Measurements from ENCODE around the gene NPTX1. TPM values are rescaled to one million over a fixed set of nuclear protein-coding genes. Genes with fewer than 3 reads are reported as not detected.

NPTX1 gene, protein sequence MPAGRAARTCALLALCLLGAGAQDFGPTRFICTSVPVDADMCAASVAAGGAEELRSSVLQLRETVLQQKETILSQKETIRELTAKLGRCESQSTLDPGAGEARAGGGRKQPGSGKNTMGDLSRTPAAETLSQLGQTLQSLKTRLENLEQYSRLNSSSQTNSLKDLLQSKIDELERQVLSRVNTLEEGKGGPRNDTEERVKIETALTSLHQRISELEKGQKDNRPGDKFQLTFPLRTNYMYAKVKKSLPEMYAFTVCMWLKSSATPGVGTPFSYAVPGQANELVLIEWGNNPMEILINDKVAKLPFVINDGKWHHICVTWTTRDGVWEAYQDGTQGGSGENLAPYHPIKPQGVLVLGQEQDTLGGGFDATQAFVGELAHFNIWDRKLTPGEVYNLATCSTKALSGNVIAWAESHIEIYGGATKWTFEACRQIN
- not detected in 2 replicates for total RNA-seq
- polyA plus RNA-seq, result 0.21 TPM in 1 of 2 replicates, not detected in the other

DNA sequence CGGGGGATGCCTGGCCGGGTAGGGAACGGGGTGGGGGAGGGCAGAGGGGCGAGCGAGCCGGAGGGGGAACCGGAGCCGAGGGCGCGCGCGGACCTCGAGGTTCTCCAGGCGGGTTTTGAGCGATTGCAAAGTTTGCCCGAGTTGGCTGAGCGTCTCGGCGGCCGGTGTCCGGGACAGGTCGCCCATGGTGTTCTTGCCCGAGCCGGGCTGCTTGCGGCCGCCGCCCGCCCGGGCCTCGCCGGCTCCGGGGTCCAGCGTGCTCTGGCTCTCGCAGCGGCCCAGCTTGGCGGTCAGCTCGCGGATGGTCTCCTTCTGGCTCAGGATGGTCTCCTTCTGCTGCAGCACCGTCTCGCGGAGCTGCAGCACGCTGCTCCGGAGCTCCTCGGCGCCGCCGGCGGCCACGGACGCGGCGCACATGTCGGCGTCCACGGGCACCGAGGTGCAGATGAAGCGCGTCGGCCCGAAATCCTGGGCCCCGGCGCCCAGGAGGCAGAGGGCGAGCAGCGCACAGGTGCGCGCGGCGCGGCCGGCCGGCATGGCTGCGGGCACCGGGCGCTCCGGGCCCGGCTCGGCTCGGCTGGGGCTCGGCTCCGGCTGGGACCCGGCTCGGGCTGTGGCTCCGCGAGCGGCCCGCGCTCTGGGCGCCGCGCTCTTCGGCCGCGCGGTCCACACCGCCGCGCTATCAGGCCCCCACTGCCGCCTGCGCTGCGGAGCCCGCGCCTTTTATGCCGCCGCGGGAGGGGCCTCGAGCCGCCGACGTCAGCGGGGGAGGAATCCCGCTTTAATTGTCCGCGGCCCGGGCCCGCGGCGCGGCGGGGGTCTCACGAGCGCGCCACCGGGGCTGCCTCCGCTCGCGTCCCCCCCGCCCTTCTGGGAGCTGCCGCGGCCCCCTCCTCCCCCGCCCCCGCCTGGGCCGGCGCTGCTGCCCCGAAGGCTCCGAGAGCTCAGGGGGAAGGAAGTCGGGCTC is at the start of gene NPTX1:
NPTX1 (minus strand) TSS at position 698 of the 967 bp plus-strand sequence; CDS start at position 537, 161 bp downstream.
- peak; percentile 15 to 42 for DNase-seq (ENCODE audit: low read depth in 1 of 2, low spot score in 1 of 2)
- no peaks in the 10 kb centered on the region for H3K9me3 ChIP-seq (ENCODE audit: low read depth)

DNA sequence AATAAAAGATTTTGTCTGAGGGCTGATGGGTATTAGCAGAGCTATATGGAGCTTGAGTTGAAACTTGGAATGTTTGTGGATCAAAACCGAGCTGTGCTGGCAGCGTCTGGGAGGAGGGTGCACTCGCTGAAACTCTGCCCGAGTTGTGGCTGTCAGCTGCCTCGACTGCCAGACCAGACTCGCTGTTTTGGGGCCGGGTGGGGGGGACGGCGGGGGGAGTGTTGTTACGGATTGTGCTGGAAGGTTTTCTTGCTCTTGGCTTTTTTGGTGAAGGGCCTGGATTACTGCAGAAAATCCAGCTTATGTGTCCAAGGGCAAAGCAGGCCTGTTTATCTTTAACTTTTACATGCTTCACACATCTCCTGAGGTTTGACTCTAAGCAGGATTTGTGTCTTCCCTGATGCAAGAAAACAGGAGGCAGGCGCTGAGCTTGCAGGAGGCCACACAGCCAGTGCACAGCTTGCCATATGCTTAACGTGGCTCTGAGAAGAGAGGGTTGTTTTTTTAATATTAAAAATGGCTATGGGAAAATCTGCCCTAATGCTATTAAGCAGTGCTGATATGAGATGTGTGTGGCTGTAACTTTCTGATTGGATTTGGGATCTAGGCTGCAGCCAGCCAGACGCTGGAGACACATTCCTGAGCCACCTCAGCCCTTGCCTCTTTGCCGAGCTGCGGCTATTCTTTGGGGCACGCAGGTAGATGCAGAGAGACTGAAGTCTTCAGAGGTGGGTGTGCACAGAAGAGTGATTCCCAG is 47.7 kb upstream of the NPTX1 start:
- Histone ChIP-seq H3K4me1 (ENCODE audit: low read depth) (no peaks in the 10 kb centered on the region), H3K4me3 (no peak overlapping the region), H3K27me3 (peaks cover 5% of the 10 kb centered on the region), H3K9me3 (ENCODE audit: low read depth) (no peaks in the 10 kb centered on the region), H3K27ac (no peak overlapping the region), H3K36me3 (no peaks in the 10 kb centered on the region)
- DNase-seq (ENCODE audit: low read depth in 1 of 2, low spot score in 1 of 2), result no peak
- TF ChIP-seq, protein P1, sequence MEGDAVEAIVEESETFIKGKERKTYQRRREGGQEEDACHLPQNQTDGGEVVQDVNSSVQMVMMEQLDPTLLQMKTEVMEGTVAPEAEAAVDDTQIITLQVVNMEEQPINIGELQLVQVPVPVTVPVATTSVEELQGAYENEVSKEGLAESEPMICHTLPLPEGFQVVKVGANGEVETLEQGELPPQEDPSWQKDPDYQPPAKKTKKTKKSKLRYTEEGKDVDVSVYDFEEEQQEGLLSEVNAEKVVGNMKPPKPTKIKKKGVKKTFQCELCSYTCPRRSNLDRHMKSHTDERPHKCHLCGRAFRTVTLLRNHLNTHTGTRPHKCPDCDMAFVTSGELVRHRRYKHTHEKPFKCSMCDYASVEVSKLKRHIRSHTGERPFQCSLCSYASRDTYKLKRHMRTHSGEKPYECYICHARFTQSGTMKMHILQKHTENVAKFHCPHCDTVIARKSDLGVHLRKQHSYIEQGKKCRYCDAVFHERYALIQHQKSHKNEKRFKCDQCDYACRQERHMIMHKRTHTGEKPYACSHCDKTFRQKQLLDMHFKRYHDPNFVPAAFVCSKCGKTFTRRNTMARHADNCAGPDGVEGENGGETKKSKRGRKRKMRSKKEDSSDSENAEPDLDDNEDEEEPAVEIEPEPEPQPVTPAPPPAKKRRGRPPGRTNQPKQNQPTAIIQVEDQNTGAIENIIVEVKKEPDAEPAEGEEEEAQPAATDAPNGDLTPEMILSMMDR (IDR thresholded peaks at IDR 0.05; ENCODE audit: low read depth, low read length), result no peak

More for the DNA sequence above, at the start of gene NPTX1:
- H3K27ac ChIP-seq, result no peak within 1 kb of the TSS
- peaks cover 3% of the 10 kb centered on the region for H3K4me1 ChIP-seq (ENCODE audit: low read depth)
- H3K4me3 ChIP-seq, result peak within 1 kb of the TSS; percentile 20
- H3K36me3 ChIP-seq, result no peaks in the 10 kb centered on the region
- TF ChIP-seq, protein P1 (IDR thresholded peaks at IDR 0.05; ENCODE audit: low read depth, low read length), result no peak
- peaks cover 100% of the 10 kb centered on the region for H3K27me3 ChIP-seq

DNA sequence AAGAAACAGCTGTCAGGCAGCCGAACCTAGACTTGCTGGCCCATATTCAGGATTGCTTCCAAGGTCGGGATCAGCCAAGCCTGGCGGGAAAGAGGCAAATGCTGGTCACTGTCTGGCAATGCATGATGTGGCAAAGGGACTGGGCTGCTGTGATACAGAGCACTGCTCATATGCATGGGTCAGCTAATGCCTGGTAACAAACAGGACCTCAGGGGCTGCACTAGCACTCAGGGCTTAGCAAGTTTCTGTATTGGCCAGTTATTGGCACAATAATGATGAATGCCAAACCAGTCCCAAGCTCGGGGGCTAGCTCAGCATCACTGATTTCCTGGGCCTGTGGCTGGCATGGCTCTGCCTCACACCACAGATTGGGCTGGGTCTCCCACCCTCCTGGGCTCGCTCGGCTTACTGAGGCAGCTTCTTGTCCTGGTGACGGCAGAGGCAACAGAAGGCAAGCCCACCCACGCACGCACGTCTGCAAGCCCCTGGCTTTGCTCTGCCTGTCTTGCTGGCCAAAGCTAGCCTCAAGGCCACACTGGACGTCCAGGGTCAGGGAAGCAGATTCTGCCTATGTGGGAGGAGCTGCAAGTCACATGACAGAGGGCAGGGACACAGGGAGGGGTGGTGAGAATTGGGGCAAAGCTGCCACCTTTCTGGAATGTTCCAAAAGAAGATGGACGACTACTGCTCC is 46.8 kb upstream of the NPTX1 start:
- TF ChIP-seq, protein P1 (IDR thresholded peaks at IDR 0.05; ENCODE audit: low read depth, low read length), result no peak
- H3K9me3 ChIP-seq (ENCODE audit: low read depth), result no peaks in the 10 kb centered on the region
- peaks cover 5% of the 10 kb centered on the region for H3K27me3 ChIP-seq
- H3K4me3 ChIP-seq, result no peak overlapping the region
- H3K4me1 ChIP-seq (ENCODE audit: low read depth), result no peaks in the 10 kb centered on the region
- no peaks in the 10 kb centered on the region for H3K36me3 ChIP-seq
- DNase-seq (ENCODE audit: low read depth in 1 of 2, low spot score in 1 of 2), result no peak
- no peak overlapping the region for H3K27ac ChIP-seq

DNA sequence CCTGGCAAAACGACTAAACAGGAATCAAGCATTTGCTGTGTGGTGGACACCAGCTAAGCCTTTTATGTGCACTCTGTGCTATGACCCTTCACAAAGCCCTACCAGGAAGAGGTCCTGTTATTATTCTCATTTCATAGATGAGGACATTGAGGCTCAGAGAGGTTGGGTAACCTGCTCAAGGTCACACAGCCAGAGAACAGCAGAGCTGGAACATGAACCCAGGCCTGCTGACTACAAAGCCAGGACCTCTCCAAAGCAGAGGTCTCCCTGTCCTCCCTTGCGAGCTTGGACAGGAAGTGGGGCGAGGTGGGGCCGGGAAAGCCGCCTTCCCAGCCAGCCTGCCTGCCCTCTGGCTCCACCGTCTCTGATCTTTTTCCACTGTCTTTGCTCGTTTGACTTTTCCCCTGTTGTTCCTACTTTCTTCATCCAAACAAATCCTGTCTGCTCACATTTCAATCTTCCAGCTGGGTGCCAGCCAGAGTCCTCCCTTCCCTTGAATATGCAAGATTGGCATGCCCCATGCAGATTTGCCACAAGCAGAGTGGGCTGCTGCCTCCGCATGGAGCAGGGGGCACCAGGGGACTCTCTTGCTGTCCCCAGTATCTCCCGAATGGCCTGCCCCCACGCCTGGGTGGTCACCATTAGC is 44.5 kb upstream of the NPTX1 start:
- TF ChIP-seq, protein P1 (IDR thresholded peaks at IDR 0.05; ENCODE audit: low read depth, low read length), result no peak
- H3K9me3 ChIP-seq (ENCODE audit: low read depth), result no peaks in the 10 kb centered on the region
- H3K4me3 ChIP-seq, result no peak overlapping the region
- no peaks in the 10 kb centered on the region for H3K4me1 ChIP-seq (ENCODE audit: low read depth)
- peaks cover 20% of the 10 kb centered on the region for H3K27me3 ChIP-seq
- no peak overlapping the region for H3K27ac ChIP-seq
- no peaks in the 10 kb centered on the region for H3K36me3 ChIP-seq
- no peak for DNase-seq (ENCODE audit: low read depth in 1 of 2, low spot score in 1 of 2)

Data from cardiac muscle cell (in vitro differentiated cells and primary cell).